Transverse colon (tissue), 4 donors: ENCODE results near the gene TSPAN5. TPM values are rescaled to one million over a fixed set of nuclear protein-coding genes. Genes with fewer than 3 reads are reported as not detected.

Source experiments
- DNase-seq: peaks from one replicate; pipeline ENCODE4 v3.0.0-alpha.2; 2019
- H3K27ac ChIP-seq, 4 donors: fragments of 200-600 bp; sonication (generic); 2 replicates each; pipeline ENCODE4 v1.5.1; 2016 to 2018; ENCODE audit warnings: inconsistent platforms in 4 of 4
- H3K27me3 ChIP-seq: fragments of 200-600 bp; sonication (generic); 2 replicates; pipeline ENCODE4 v1.5.1; 2017; ENCODE audit warnings: inconsistent platforms
- H3K36me3 ChIP-seq, 4 donors: fragments of 200-600 bp; sonication (generic); 2 replicates each; pipeline ENCODE4 v1.5.1; 2017 to 2019; ENCODE audit warnings: inconsistent platforms in 4 of 4
- H3K4me1 ChIP-seq, 4 donors: fragments of 200-600 bp; sonication (generic); 2 replicates each; pipeline ENCODE4 v1.5.1; 2017 to 2020; ENCODE audit warnings: inconsistent platforms in 4 of 4
- H3K4me3 ChIP-seq, 4 donors: fragments of 200-600 bp; sonication (generic); 1 replicate in 1 of 4; 2 replicates in 3 of 4; pipeline versions ENCODE4 v1.5.1 to v1.6.1; 2017 to 2019; ENCODE audit warnings: inconsistent platforms in 4 of 4
- H3K9me3 ChIP-seq, 2 donors: fragments of 200-600 bp; sonication (generic); 2 replicates each; pipeline ENCODE4 v1.5.1; 2017 to 2019; ENCODE audit warnings: inconsistent platforms in 2 of 2
- CTCF ChIP-seq, 5 experiments: fragments of 200-600 bp in 3 of 5; fragments of 450-650 bp in 2 of 5; sonication (generic) in 3 of 5; IDR thresholded peaks; 1 replicate in 2 of 5; 2 replicates in 3 of 5; pipeline ENCODE4 v1.5.1; 2016 to 2017; ENCODE audit warnings: antibody characterized with exemption in 5 of 5, inconsistent platforms in 3 of 5, mild to moderate bottlenecking in 2 of 5, moderate library complexity in 1 of 5
- EP300 ChIP-seq: sonication (generic); formaldehyde crosslinking; IDR thresholded peaks from one replicate; pipeline ENCODE4 v1.6.1; 2017; ENCODE audit warnings: antibody characterized with exemption, low read depth
- POLR2A ChIP-seq: fragments of 450-650 bp; IDR thresholded peaks from one replicate; pipeline ENCODE4 v1.6.1; 2016; ENCODE audit warnings: antibody characterized with exemption, mild to moderate bottlenecking, moderate library complexity
- POLR2AphosphoS5 ChIP-seq, 3 donors: sonication (generic); formaldehyde crosslinking; IDR thresholded peaks; one replicate each; pipeline ENCODE4 v1.6.1; 2016; ENCODE audit warnings: antibody characterized with exemption in 3 of 3
- WGBS, 2 donors: methylation state at CpG; one replicate each; pipeline ENCODE4 v1.1.5; 2018; ENCODE audit warnings: low coverage in 1 of 2; 5-methylcytosine and 5-hydroxymethylcytosine counted together
- in situ Hi-C, 4 donors: fragments of 200-750 bp; cut with MboI; loops; one replicate each; pipeline versions ENCODE4 v1.15.0 to v1.15.1; 2017; ENCODE audit warnings: low sequenced_read_pairs in 3 of 4, low pct_ligation_motif_present in 1 of 4, low pct_unique_long_range_greater_than_20kb in 1 of 4
- intact Hi-C: fragments of 100-400 bp; cut with DNase I; formaldehyde crosslinking; loops from one replicate; pipeline ENCODE4 v1.15.1; 2023; ENCODE audit warnings: low total_unique reads
- total RNA-seq, 4 donors: library from RNA; depleted of rRNA; stranded (reverse); fragments of >200 nt; gene quantifications; one replicate each; pipeline ENCODE4 v1.1.0, GENCODE V29; 2016

Gene TSPAN5
- total RNA-seq, 4 donors from 2014 or later, result 1.1 to 9.6 (median 4.4) TPM

- intact Hi-C loops, result loop anchor here (10.0 kb wide), 1 partner anchor 618 kb away; no protein-coding TSS in a partner anchor
These were observed 51.5 kb downstream of the TSPAN5 start for GRCh38 chr4:98606894-98607293.

DNA sequence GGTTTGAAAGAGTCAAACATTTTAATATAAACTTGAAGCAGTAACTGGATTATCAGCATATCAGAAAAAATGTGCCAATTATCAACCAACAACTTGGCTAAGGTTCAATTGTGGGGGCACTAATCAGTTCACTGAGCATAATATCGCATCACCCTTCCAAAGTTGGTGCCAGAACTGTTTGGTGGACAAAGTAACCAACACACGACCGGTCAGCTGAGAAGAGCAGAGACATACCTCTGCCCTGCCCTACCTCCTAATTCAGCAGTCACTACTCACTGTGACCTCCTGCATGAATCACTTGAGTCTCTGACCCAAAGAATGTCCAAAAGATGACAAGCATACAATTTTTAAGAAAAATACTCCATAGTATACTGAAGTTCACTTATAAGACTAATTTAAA is 53.2 kb downstream of the TSPAN5 start:
- WGBS, 2 donors, result 97% methylated on average over 3 of the region's 3 CpGs; no CpG with 5 or more reads in 1 of the 2 donors
- Histone ChIP-seq H3K4me3 (no peak overlapping the region), H3K27ac (no peak overlapping the region), H3K27me3 (no peaks in the 10 kb centered on the region), H3K36me3 (no peaks in the 10 kb centered on the region), H3K4me1 (no peaks in the 10 kb centered on the region), H3K9me3 (no peaks in the 10 kb centered on the region)
- intact Hi-C loops (loop anchor here (10.0 kb wide), 1 partner anchor 620 kb away; no protein-coding TSS in a partner anchor), in situ Hi-C loops (no loop called here)
- no peak for TF ChIP-seq EP300
- no peak for TF ChIP-seq POLR2A
- TF ChIP-seq POLR2AphosphoS5 (IDR thresholded peaks at IDR 0.05), result no peak
- no peak for TF ChIP-seq CTCF (IDR thresholded peaks at IDR 0.05)
- no peak for DNase-seq

More at GRCh38 chr4:98606894-98607293, 51.5 kb downstream of the TSPAN5 start:
- Histone ChIP-seq H3K9me3 (no peaks in the 10 kb centered on the region), H3K27me3 (no peaks in the 10 kb centered on the region), H3K27ac (no peak overlapping the region), H3K4me1 (peaks cover 0 to 3% (median 0%) of the 10 kb centered on the region in 4 donors), H3K36me3 (no peaks in the 10 kb centered on the region), H3K4me3 (no peak overlapping the region)
- TF ChIP-seq EP300, result no peak
- no peak for DNase-seq
- in situ Hi-C loops, result no loop called here
- WGBS, 2 donors, result 84% methylated on average over 6 of the region's 6 CpGs; no CpG with 5 or more reads in 1 of the 2 donors

- no peak for DNase-seq
These were observed 53.7 kb downstream of the TSPAN5 start for GRCh38 chr4:98604723-98605122.

DNA sequence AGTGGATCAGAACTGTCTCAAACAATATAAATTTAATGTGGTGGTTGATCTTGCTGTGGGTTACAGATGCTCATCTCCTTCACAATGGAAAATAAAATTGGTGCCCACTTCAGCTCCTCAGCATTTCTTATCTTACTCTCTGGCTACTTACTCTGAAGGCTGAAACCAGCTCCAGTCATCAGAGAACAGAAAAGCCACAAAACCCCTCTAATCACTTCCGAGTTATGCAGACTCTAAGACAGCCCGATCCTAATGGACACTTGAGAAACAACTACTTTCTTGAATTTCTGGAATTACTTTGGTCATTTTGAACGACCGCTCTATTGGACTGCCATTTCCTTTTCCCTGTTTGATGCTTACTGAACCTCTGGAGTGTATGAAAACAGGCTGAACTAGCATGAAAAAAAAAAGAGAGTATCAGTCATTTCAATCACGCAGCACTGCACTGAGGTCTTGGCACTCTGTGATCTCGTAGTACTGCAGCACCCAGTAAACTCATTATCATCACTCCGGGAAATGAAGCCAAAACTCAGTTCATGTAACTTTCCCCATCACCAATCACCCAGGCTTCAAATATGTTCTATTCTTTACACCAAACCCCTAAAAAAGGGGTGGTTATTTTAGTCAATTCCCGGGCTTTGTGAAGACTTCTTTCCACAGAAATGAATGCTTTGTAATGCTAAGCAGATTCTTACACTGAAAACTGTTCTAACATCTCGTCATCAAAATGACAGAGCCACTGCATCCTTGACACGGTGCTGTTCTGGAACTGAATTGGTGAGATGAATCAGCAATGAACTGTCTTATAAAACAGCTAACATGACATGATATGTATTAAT is 54.5 kb downstream of the TSPAN5 start:
- no peak for DNase-seq
- Histone ChIP-seq H3K9me3 (peaks cover 6 to 8% of the 10 kb centered on the region in 2 donors), H3K27me3 (no peaks in the 10 kb centered on the region), H3K4me1 (no peaks in the 10 kb centered on the region), H3K36me3 (no peaks in the 10 kb centered on the region), H3K27ac (no peak overlapping the region), H3K4me3 (no peak overlapping the region)
- no peak for TF ChIP-seq CTCF (IDR thresholded peaks at IDR 0.05)
- TF ChIP-seq POLR2AphosphoS5 (IDR thresholded peaks at IDR 0.05), result no peak
- intact Hi-C loops, result loop anchor here (10.0 kb wide), 1 partner anchor 621 kb away; no protein-coding TSS in a partner anchor
- in situ Hi-C loops, result no loop called here
- WGBS, 2 donors, result 79 to 82% methylated on average over 8 to 10 of the region's 10 CpGs

More at GRCh38 chr4:98604723-98605122, 53.7 kb downstream of the TSPAN5 start:
- no peak overlapping the region for H3K4me3 ChIP-seq
- no peak overlapping the region for H3K27ac ChIP-seq
- TF ChIP-seq EP300, result no peak
- no peak for TF ChIP-seq CTCF (IDR thresholded peaks at IDR 0.05)
- no peak for TF ChIP-seq POLR2AphosphoS5 (IDR thresholded peaks at IDR 0.05)
- TF ChIP-seq POLR2A, result no peak
- peaks cover 3 to 4% of the 10 kb centered on the region in 2 donors for H3K9me3 ChIP-seq
- intact Hi-C loops, result loop anchor here (10.0 kb wide), 1 partner anchor 620 kb away; no protein-coding TSS in a partner anchor
- in situ Hi-C loops, result no loop called here
- no peaks in the 10 kb centered on the region for H3K27me3 ChIP-seq
- 77 to 92% methylated on average over 1 of the region's 1 CpG for WGBS, 2 donors
- H3K36me3 ChIP-seq, result no peaks in the 10 kb centered on the region
- no peaks in the 10 kb centered on the region for H3K4me1 ChIP-seq
